NCI-H1105 treated with DMSO at 0.1 percent for 48 hours (cell line): ENCODE results near the gene TAGLN3.

Source experiments
- DNase-seq: peaks from one replicate; lab custom pipeline; 2025; lab: John Stamatoyannopoulos, UW

Gene TAGLN3

GRCh38 chr3:112048911-112049310, 50.2 kb downstream of the TAGLN3 start:
- DNase-seq = no peak

GRCh38 chr3:112053229-112053628, 54.5 kb downstream of the TAGLN3 start:
- DNase-seq = no peak

- no peak for DNase-seq
These were observed 57.8 kb downstream of the TAGLN3 start for GRCh38 chr3:112056451-112056929.

- DNase-seq = no peak
These were observed 60.8 kb downstream of the TAGLN3 start for GRCh38 chr3:112059497-112059896.

GRCh38 chr3:112061152-112061551, 62.4 kb downstream of the TAGLN3 start:
- no peak for DNase-seq
